ENCODE results near the gene TLE2. TPM values are rescaled to one million over a fixed set of nuclear protein-coding genes. Genes with fewer than 3 reads are reported as not detected.

TLE2 gene
- polyA plus RNA-seq, 3 donors: not detected

DNA sequence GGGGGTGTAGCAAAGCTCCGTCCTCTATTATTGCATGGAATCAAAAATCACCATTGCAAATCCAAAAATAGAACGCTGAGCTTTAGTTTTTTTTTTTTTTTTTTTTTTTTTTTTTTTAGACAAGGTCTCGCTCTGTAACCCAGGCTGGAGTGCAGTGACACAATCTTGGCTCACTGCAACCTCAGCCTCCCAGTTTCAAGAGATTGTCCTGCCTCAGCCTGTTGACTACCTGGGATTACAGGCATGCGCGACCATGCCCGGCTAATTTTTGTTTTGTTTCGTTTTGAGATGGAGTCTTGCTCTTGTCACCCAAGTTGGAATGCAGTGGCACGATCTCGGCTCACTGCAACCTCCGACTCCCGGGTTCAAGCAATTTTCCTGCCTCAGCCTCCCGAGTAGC, 69.0 kb downstream of the TLE2 start:
- no peak overlapping the region for H3K4me3 Mint-ChIP-seq
- H3K79me2 ChIP-seq (ENCODE audit: insufficient read depth, low read length): no peaks in the 10 kb centered on the region

DNA sequence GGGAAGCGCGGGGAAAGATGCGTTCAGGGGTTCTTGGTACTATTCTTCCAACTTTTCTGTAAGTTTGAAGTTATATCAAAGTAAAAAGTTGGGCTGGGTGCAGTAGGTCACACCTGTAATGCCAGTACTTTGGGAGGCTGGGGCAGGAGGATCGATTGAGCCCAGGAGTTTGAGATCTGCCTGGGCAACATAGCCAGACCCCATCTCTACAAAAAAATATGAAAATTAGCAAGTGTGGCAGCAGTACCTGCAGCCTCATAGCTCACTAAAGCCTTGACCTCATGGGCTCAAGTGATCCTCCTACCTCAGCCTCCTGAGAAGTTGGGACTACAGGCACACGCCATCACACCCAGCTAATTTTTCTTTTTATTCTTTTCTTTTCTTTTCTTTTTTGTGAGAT, 71.9 kb downstream of the TLE2 start:
- peaks cover 0 to under 1% of the 10 kb centered on the region in 2 donors for H3K4me1 ChIP-seq (ENCODE audit: control insufficient read depth in 1 of 2, insufficient read depth in 2 of 2, low read length in 2 of 2)
- Mint-ChIP-seq H3K36me3 (no peaks in the 10 kb centered on the region), H3K4me3 (no peak overlapping the region), H3K4me1 (peaks cover 4% of the 10 kb centered on the region), H3K27ac (no peak overlapping the region), H3K27me3 (ENCODE audit: low read depth in 3 of 3) (peaks cover 2 to 11% (median 8%) of the 10 kb centered on the region in 3 donors), H3K9me3 (peaks cover 0 to 2% (median 0%) of the 10 kb centered on the region in 7 donors)
- H3K9me3 ChIP-seq (replicated peaks in 1 of 2; ENCODE audit: control insufficient read depth in 1 of 2, insufficient read depth in 1 of 2, low read length in 2 of 2): no peaks in the 10 kb centered on the region
- no peaks in the 10 kb centered on the region for H4K20me1 ChIP-seq (ENCODE audit: insufficient read depth, low read length)
- H3K9ac ChIP-seq (ENCODE audit: insufficient read depth, low read length, poor library complexity, severe bottlenecking): no peak overlapping the region
- intact Hi-C loops (cut with micrococcal nuclease): loop anchor here in 1 of 2 donors (10.0 kb wide), 1 partner anchor 148 kb away; no protein-coding TSS in a partner anchor
- H3K27ac ChIP-seq (ENCODE audit: low read depth in 1 of 2, low read length in 2 of 2): no peak overlapping the region
- no peak for DNase-seq
- no peaks in the 10 kb centered on the region for H3K36me3 ChIP-seq (replicated peaks in 1 of 2; ENCODE audit: control insufficient read depth in 1 of 2, insufficient read depth in 2 of 2, low read length in 2 of 2)
- no peaks in the 10 kb centered on the region for H3K79me2 ChIP-seq (ENCODE audit: insufficient read depth, low read length)
- H3K4me3 ChIP-seq (replicated peaks in 1 of 3; ENCODE audit: low read depth in 2 of 3, low read length in 3 of 3): no peak overlapping the region
- no CpG with 5 or more reads among the region's 5 CpGs for whole genome bisulfite sequencing (ENCODE audit: insufficient coverage)
- TF ChIP-seq, protein P1, sequence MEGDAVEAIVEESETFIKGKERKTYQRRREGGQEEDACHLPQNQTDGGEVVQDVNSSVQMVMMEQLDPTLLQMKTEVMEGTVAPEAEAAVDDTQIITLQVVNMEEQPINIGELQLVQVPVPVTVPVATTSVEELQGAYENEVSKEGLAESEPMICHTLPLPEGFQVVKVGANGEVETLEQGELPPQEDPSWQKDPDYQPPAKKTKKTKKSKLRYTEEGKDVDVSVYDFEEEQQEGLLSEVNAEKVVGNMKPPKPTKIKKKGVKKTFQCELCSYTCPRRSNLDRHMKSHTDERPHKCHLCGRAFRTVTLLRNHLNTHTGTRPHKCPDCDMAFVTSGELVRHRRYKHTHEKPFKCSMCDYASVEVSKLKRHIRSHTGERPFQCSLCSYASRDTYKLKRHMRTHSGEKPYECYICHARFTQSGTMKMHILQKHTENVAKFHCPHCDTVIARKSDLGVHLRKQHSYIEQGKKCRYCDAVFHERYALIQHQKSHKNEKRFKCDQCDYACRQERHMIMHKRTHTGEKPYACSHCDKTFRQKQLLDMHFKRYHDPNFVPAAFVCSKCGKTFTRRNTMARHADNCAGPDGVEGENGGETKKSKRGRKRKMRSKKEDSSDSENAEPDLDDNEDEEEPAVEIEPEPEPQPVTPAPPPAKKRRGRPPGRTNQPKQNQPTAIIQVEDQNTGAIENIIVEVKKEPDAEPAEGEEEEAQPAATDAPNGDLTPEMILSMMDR (IDR thresholded peaks at IDR 0.05): no peak
- no peaks in the 10 kb centered on the region for H3K27me3 ChIP-seq (ENCODE audit: control insufficient read depth in 2 of 2, insufficient read depth in 2 of 2, low read length in 2 of 2)
- H2AFZ ChIP-seq (ENCODE audit: insufficient read depth, low read depth, low read length, poor library complexity, severe bottlenecking): no peak overlapping the region
- H3K4me2 ChIP-seq (replicated peaks; ENCODE audit: extremely low read depth, low read length, poor library complexity, severe bottlenecking): no peak overlapping the region

More for the DNA sequence above, 69.0 kb downstream of the TLE2 start:
- Mint-ChIP-seq H3K4me1 (peaks cover 4% of the 10 kb centered on the region), H3K36me3 (no peaks in the 10 kb centered on the region), H3K9me3 (peaks cover 0 to 7% (median 4%) of the 10 kb centered on the region in 7 donors), H3K27me3 (ENCODE audit: low read depth in 3 of 3) (peaks cover 5 to 13% (median 8%) of the 10 kb centered on the region in 3 donors), H3K27ac (no peak overlapping the region)
- TF ChIP-seq, protein P1 (IDR thresholded peaks at IDR 0.05): no peak
- intact Hi-C loops (cut with micrococcal nuclease): loop anchor here in 1 of 2 donors (5.0 kb wide), 1 partner anchor 142 kb away; no protein-coding TSS in a partner anchor
- peaks cover 0 to 3% of the 10 kb centered on the region in 2 donors for H3K4me1 ChIP-seq (ENCODE audit: control insufficient read depth in 1 of 2, insufficient read depth in 2 of 2, low read length in 2 of 2)
- no peaks in the 10 kb centered on the region for H3K36me3 ChIP-seq (replicated peaks in 1 of 2; ENCODE audit: control insufficient read depth in 1 of 2, insufficient read depth in 2 of 2, low read length in 2 of 2)
- no peak overlapping the region for H3K4me3 ChIP-seq (replicated peaks in 1 of 3; ENCODE audit: low read depth in 2 of 3, low read length in 3 of 3)
- H3K9ac ChIP-seq (ENCODE audit: insufficient read depth, low read length, poor library complexity, severe bottlenecking): no peak overlapping the region
- no peak overlapping the region for H2AFZ ChIP-seq (ENCODE audit: insufficient read depth, low read depth, low read length, poor library complexity, severe bottlenecking)
- no peak for DNase-seq
- no peaks in the 10 kb centered on the region for H3K27me3 ChIP-seq (ENCODE audit: control insufficient read depth in 2 of 2, insufficient read depth in 2 of 2, low read length in 2 of 2)
- WGBS (ENCODE audit: insufficient coverage): 96% methylated on average over 7 of the region's 12 CpGs
- H3K9me3 ChIP-seq (replicated peaks in 1 of 2; ENCODE audit: control insufficient read depth in 1 of 2, insufficient read depth in 1 of 2, low read length in 2 of 2): peaks cover 0 to under 1% of the 10 kb centered on the region in 2 donors
- H3K4me2 ChIP-seq (replicated peaks; ENCODE audit: extremely low read depth, low read length, poor library complexity, severe bottlenecking): no peak overlapping the region
- no peak overlapping the region for H3K27ac ChIP-seq (ENCODE audit: low read depth in 1 of 2, low read length in 2 of 2)
- no peaks in the 10 kb centered on the region for H4K20me1 ChIP-seq (ENCODE audit: insufficient read depth, low read length)

Data from CD14-positive monocyte (primary cell).